Activated gamma-delta T cell treated with anti-CD3 and anti-CD28 coated beads, Interleukin-2, amount 50 U/mL, for 16 hours (primary cell): ENCODE data around the gene ZNF69.
A peak's percentile ranks its signal among the peaks of the same experiment; 100 is the strongest.
"Not testable (repeated sequence)": the region's sequence is repeated elsewhere in the genome, so short reads cannot be mapped to it uniquely, and the experiment has no call there.

Experiments used
- DNase-seq: peaks from one replicate; pipeline ENCODE4 v3.0.0-alpha.2; 2020; ENCODE audit warnings: low read depth

ZNF69 gene

GRCh38 chr19:11887611-11888531, at the start of gene ZNF69:
ZNF69 (plus strand) TSS chr19:11887782; CDS start chr19:11887924, 142 bp downstream.
- peak; percentile 35 for DNase-seq

- DNase-seq = no peak
These were observed 43.9 kb upstream of the ZNF69 start for GRCh38 chr19:11843722-11844121.

- not testable (repeated sequence) for DNase-seq
These were observed 40.0 kb upstream of the ZNF69 start for GRCh38 chr19:11847615-11848014.

GRCh38 chr19:11848200-11848593, 39.4 kb upstream of the ZNF69 start:
- DNase-seq = no peak

- peak; percentile 71 for DNase-seq
These were observed 38.8 kb upstream of the ZNF69 start, which contains the start of gene ZNF439 for GRCh38 chr19:11848594-11849469. ZNF439 (plus strand) TSS chr19:11848726; CDS start chr19:11848868, 142 bp downstream.

GRCh38 chr19:11850289-11850688, 37.3 kb upstream of the ZNF69 start:
- DNase-seq = not testable (repeated sequence)

GRCh38 chr19:11853358-11853757, 34.2 kb upstream of the ZNF69 start:
- no peak for DNase-seq

- DNase-seq = no peak
These were observed 30.9 kb upstream of the ZNF69 start for GRCh38 chr19:11856596-11857250.

GRCh38 chr19:11860721-11861120, 26.9 kb upstream of the ZNF69 start:
- DNase-seq = no peak

- DNase-seq = no peak
These were observed 26.3 kb upstream of the ZNF69 start for GRCh38 chr19:11861301-11861700.

- DNase-seq = not testable (repeated sequence)
These were observed 19.8 kb upstream of the ZNF69 start for GRCh38 chr19:11867766-11868165.

- no peak for DNase-seq
These were observed 19.4 kb upstream of the ZNF69 start for GRCh38 chr19:11868188-11868587.

GRCh38 chr19:11872624-11873023, 15.0 kb upstream of the ZNF69 start:
- DNase-seq = no peak

GRCh38 chr19:11873762-11874161, 13.8 kb upstream of the ZNF69 start:
- no peak for DNase-seq

- peak; percentile 3 for DNase-seq
These were observed 7.8 kb upstream of the ZNF69 start for GRCh38 chr19:11879687-11880266.

GRCh38 chr19:11880598-11880997, 7.0 kb upstream of the ZNF69 start:
- no peak for DNase-seq

GRCh38 chr19:11881151-11881800, 6.3 kb upstream of the ZNF69 start:
- DNase-seq = peak; percentile 43

- DNase-seq = no peak
These were observed 5.0 kb upstream of the ZNF69 start for GRCh38 chr19:11882606-11883005.

- DNase-seq = no peak
These were observed 360 bp upstream of the ZNF69 start for GRCh38 chr19:11887234-11887610.

GRCh38 chr19:11889901-11890300, 2.3 kb downstream of the ZNF69 start:
- DNase-seq = not testable (repeated sequence)

GRCh38 chr19:11890634-11891033, 3.1 kb downstream of the ZNF69 start:
- DNase-seq = no peak
